SK-N-SH (cell line): Measurements from ENCODE around the gene RCAN2. TPM values are rescaled to one million over a fixed set of nuclear protein-coding genes. Genes with fewer than 3 reads are reported as not detected.

Source experiments
- CTCF ChIA-PET: fragments of 300-600, 350-600 bp; formaldehyde crosslinking; extraction: SDS; loops from one replicate; lab custom pipeline; 2021; lab: Yijun Ruan, JAX
- POLR2A ChIA-PET: fragments of 350-600 bp; sonication (Branson Sonifier 250); formaldehyde crosslinking; extraction: SDS; loops from one replicate; lab custom pipeline; 2020; ENCODE audit warnings: antibody characterized with exemption, inconsistent platforms; lab: Yijun Ruan, JAX
- DNase-seq: peaks from one replicate; pipeline ENCODE4 v3.0.0; 2012
- H2AFZ ChIP-seq: fragments of 200-600 bp; sonication (generic); 2 replicates; pipeline ENCODE4 v1.8.1; 2016; ENCODE audit warnings: antibody characterized with exemption, mild to moderate bottlenecking, low read depth
- H3F3A ChIP-seq: fragments of 200-600 bp; sonication (generic); replicated peaks from 2 replicates; pipeline ENCODE3; 2016; ENCODE audit warnings: antibody characterized with exemption, mild to moderate bottlenecking; ENCODE audit not compliant: insufficient read depth
- H3K27ac ChIP-seq, 2 experiments: fragments of 200-500 bp in 1 of 2; fragments of 200-600 bp in 1 of 2; sonication (Bioruptor generic) in 1 of 2; sonication (generic), shearing (Covaris generic) in 1 of 2; 2 replicates each; pipeline versions ENCODE4 v1.5.1 to v1.6.1; 2014 to 2016; ENCODE audit warnings: low read depth in 2 of 2, inconsistent platforms in 1 of 2, low read length in 1 of 2, mild to moderate bottlenecking in 1 of 2, mixed read lengths in 1 of 2
- H3K27me3 ChIP-seq: fragments of 200-600 bp; sonication (generic), shearing (Covaris generic); 2 replicates; pipeline ENCODE4 v1.6.1; 2016; ENCODE audit warnings: mixed run types; ENCODE audit not compliant: insufficient read depth
- H3K36me3 ChIP-seq, 2 experiments: fragments of 200-500 bp in 1 of 2; fragments of 200-600 bp in 1 of 2; sonication (Bioruptor generic) in 1 of 2; sonication (generic) in 1 of 2; replicated peaks in 1 of 2; 2 replicates each; pipeline versions ENCODE3 to v1.5.1; 2014 to 2016; ENCODE audit warnings: low read length in 1 of 2, mild to moderate bottlenecking in 1 of 2; ENCODE audit not compliant: insufficient read depth in 2 of 2, control insufficient read depth in 1 of 2
- H3K4me1 ChIP-seq, 2 experiments: fragments of 200-500 bp in 1 of 2; fragments of 200-600 bp in 1 of 2; sonication (Bioruptor generic) in 1 of 2; sonication (generic), shearing (Covaris generic) in 1 of 2; 2 replicates each; pipeline versions ENCODE4 v1.5.1 to v1.6.1; 2014 to 2016; ENCODE audit warnings: low read depth in 1 of 2, low read length in 1 of 2, mixed run types in 1 of 2; ENCODE audit not compliant: insufficient read depth in 2 of 2, control insufficient read depth in 1 of 2
- H3K4me2 ChIP-seq: fragments of 200-600 bp; sonication (generic), shearing (Covaris generic); 2 replicates; pipeline ENCODE4 v1.6.1; 2017; ENCODE audit warnings: mixed run types
- H3K4me3 ChIP-seq, 2 experiments: fragments of 200-500 bp in 1 of 2; fragments of 200-600 bp in 1 of 2; sonication (Bioruptor generic) in 1 of 2; sonication (generic), shearing (Covaris generic) in 1 of 2; 2 replicates each; pipeline versions ENCODE4 v1.5.1 to v1.8.1; 2014 to 2016; ENCODE audit warnings: low read depth in 2 of 2, inconsistent platforms in 1 of 2, low read length in 1 of 2, mild to moderate bottlenecking in 1 of 2, mixed read lengths in 1 of 2, moderate library complexity in 1 of 2
- H3K79me2 ChIP-seq: fragments of 200-600 bp; sonication (generic); 2 replicates; pipeline ENCODE4 v1.8.1; 2017; ENCODE audit warnings: mild to moderate bottlenecking; ENCODE audit not compliant: insufficient read depth
- H3K9ac ChIP-seq: fragments of 200-600 bp; sonication (generic); 2 replicates; pipeline ENCODE4 v1.6.1; 2017; ENCODE audit warnings: mixed run types
- H3K9me2 ChIP-seq: fragments of 200-600 bp; sonication (generic); 2 replicates; pipeline ENCODE4 v1.6.1; 2017; ENCODE audit warnings: mixed run types
- H3K9me3 ChIP-seq: fragments of 200-600 bp; sonication (generic); 2 replicates; pipeline ENCODE4 v1.6.1; 2017; ENCODE audit warnings: mixed run types, mild to moderate bottlenecking, moderate library complexity
- H4K20me1 ChIP-seq: fragments of 200-600 bp; sonication (generic); 2 replicates; pipeline ENCODE4 v1.6.1; 2017; ENCODE audit warnings: mild to moderate bottlenecking, mixed run types; ENCODE audit not compliant: insufficient read depth
- EP300 ChIP-seq, 2 experiments: IDR thresholded peaks; 2 replicates each; pipeline versions ENCODE4 v1.4.0 to v1.6.1; 2012; ENCODE audit warnings: borderline replicate concordance in 1 of 2, low read depth in 1 of 2, low read length in 1 of 2
- FOSL2 ChIP-seq: IDR thresholded peaks from 2 replicates; pipeline ENCODE4 v1.4.0; 2012; ENCODE audit warnings: low read depth, mild to moderate bottlenecking, moderate library complexity, borderline replicate concordance
- GATA2 ChIP-seq: sonication (generic); formaldehyde crosslinking; IDR thresholded peaks from 2 replicates; pipeline ENCODE4 v1.5.0; 2020; ENCODE audit warnings: mild to moderate bottlenecking, missing genetic modification reagents
- NFIC ChIP-seq: IDR thresholded peaks from 2 replicates; pipeline ENCODE4 v1.4.0; 2012; ENCODE audit warnings: borderline replicate concordance
- RFX5 ChIP-seq: IDR thresholded peaks from 2 replicates; pipeline ENCODE4 v1.6.1; 2012; ENCODE audit warnings: mild to moderate bottlenecking, improper control_type of control experiment, low read length
- TCF12 ChIP-seq: IDR thresholded peaks from 2 replicates; pipeline ENCODE4 v1.4.0; 2012
- YY1 ChIP-seq: IDR thresholded peaks from 2 replicates; pipeline ENCODE4 v1.4.0; 2012; ENCODE audit warnings: low read depth, mild to moderate bottlenecking
- WGBS: methylation state at CpG from one replicate; pipeline ENCODE4 v1.1.6; 2017; ENCODE audit warnings: low lambda C conversion rate; 5-methylcytosine and 5-hydroxymethylcytosine counted together
- polyA plus RNA-seq, 3 experiments: library from polyadenylated mRNA; depleted of rRNA; stranded (reverse); fragments of >200 nt; gene quantifications; 2 replicates each; pipeline ENCODE4 v1.2.3, GENCODE V29; 2012
- TF ChIP-seq, protein P1 (sequence below): IDR thresholded peaks from 2 replicates; pipeline ENCODE4 v1.6.1; 2012; ENCODE audit warnings: mild to moderate bottlenecking, low read depth, low read length, moderate library complexity

The RCAN2 gene
- polyA plus RNA-seq, 1 of the 3 experiments (the other 2 are of a cell fraction) = not detected

DNA sequence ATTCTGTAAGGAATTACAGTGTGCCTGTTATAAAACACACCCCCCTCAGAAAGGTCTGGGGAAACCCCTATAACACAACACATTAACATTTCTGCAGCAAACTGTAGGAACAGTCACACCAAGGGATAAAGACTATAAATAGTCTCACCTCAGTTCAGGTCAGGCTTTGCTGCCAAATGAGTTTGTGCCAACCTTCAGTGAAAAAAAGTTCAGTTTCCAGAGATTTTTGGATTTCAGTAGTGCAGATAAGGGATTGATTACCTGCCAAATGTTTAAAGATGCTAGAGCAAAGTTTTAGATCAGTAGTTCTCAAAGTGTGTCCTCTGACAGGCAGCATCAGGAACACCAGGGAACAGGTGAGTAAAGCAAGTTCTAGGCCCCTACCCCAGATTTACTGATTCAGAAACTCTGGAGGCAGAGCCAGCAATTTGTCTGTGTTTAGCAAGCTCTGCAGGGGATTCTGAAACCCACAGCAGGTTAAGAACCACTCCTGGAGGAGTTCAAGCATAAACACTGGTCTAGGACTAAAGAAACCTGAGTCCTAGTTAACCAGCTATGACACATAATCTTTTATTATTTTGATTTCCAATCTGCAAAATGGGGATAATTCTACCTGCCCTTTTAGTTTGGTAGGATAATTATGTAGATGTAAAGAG lies 111.0 kb downstream of the RCAN2 start:
- ChIA-PET POLR2A (no interaction called here), CTCF (interaction anchor here (0.9 kb wide), 1 partner anchor 9 kb away, joined by 3 read pairs; no protein-coding TSS in a partner anchor)

DNA sequence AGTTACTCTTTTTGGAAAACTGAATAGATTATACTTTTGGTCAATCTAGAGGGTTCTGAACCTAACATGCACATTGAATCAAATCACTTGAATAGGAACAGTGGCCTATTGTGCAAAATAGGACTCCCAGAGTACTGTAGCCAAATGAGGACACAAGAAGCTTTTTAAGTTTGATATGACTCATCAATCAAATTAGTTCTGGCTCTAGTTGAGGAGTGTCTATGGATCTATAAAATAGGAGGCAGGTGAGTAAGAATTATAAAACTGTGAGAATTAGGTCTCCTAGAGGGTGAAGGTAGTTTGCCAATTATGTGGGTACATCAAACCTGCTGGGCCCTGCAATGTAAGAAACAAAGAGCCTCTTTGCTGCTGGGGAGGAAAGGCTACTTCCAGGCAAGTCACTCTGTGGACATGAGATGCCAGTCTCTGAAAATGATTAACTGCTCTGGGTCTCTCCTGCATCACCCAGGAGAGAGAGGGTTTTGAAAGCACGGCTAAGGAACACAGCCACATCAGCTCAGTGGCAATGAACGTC lies 112.3 kb downstream of the RCAN2 start:
- WGBS = 0% methylated on average over 2 of the region's 2 CpGs
- POLR2A ChIA-PET = no interaction called here
- Histone ChIP-seq H3K9me2 (no peaks in the 10 kb centered on the region), H3F3A (no peaks in the 10 kb centered on the region), H3K4me2 (no peak overlapping the region)
- TF ChIP-seq TCF12 (no peak), GATA2 (CRISPR knock-in tag) (no peak), RFX5 (no peak)
- TF ChIP-seq, all 33 proteins: peak for 0
- H3K4me1 ChIP-seq = no peaks in the 10 kb centered on the region
- H2AFZ ChIP-seq = no peak overlapping the region
- H3K4me3 ChIP-seq = no peak overlapping the region
- no peaks in the 10 kb centered on the region for H3K9me3 ChIP-seq
- no peaks in the 10 kb centered on the region for H3K79me2 ChIP-seq
- no peaks in the 10 kb centered on the region for H3K36me3 ChIP-seq
- no peak overlapping the region for H3K9ac ChIP-seq
- DNase-seq = no peak
- no peaks in the 10 kb centered on the region for H4K20me1 ChIP-seq
- H3K27me3 ChIP-seq = peaks cover 11% of the 10 kb centered on the region; the same call in 1 of the 2 replicates
- CTCF ChIA-PET = interaction anchor here (1.1 kb wide), 1 partner anchor 32 kb away, joined by 3 read pairs; no protein-coding TSS in a partner anchor
- no peak overlapping the region for H3K27ac ChIP-seq

More for the DNA sequence above, 111.0 kb downstream of the RCAN2 start:
- TF ChIP-seq GATA2 (CRISPR knock-in tag) (no peak), YY1 (no peak), EP300 (IDR thresholded peaks at IDR 0.05; ENCODE audit: borderline replicate concordance in 1 of 2, low read depth in 1 of 2, low read length in 1 of 2) (no peak), FOSL2 (no peak), NFIC (no peak)
- TF ChIP-seq, protein P1, sequence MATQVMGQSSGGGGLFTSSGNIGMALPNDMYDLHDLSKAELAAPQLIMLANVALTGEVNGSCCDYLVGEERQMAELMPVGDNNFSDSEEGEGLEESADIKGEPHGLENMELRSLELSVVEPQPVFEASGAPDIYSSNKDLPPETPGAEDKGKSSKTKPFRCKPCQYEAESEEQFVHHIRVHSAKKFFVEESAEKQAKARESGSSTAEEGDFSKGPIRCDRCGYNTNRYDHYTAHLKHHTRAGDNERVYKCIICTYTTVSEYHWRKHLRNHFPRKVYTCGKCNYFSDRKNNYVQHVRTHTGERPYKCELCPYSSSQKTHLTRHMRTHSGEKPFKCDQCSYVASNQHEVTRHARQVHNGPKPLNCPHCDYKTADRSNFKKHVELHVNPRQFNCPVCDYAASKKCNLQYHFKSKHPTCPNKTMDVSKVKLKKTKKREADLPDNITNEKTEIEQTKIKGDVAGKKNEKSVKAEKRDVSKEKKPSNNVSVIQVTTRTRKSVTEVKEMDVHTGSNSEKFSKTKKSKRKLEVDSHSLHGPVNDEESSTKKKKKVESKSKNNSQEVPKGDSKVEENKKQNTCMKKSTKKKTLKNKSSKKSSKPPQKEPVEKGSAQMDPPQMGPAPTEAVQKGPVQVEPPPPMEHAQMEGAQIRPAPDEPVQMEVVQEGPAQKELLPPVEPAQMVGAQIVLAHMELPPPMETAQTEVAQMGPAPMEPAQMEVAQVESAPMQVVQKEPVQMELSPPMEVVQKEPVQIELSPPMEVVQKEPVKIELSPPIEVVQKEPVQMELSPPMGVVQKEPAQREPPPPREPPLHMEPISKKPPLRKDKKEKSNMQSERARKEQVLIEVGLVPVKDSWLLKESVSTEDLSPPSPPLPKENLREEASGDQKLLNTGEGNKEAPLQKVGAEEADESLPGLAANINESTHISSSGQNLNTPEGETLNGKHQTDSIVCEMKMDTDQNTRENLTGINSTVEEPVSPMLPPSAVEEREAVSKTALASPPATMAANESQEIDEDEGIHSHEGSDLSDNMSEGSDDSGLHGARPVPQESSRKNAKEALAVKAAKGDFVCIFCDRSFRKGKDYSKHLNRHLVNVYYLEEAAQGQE = no peak
- Histone ChIP-seq H3K27me3 (no peaks in the 10 kb centered on the region; the same call in 1 of the 2 replicates), H3K4me1 (no peaks in the 10 kb centered on the region), H3K9me3 (no peaks in the 10 kb centered on the region), H3F3A (no peaks in the 10 kb centered on the region), H3K27ac (no peak overlapping the region), H3K79me2 (no peaks in the 10 kb centered on the region), H4K20me1 (no peaks in the 10 kb centered on the region), H3K4me2 (no peak overlapping the region), H3K36me3 (no peaks in the 10 kb centered on the region), H2AFZ (no peak overlapping the region), H3K9ac (no peak overlapping the region), H3K4me3 (no peak overlapping the region), H3K9me2 (no peaks in the 10 kb centered on the region)
- no peak for DNase-seq
